Amygdala (tissue), 56 donors: Measurements from ENCODE around the gene C19orf73.
A peak's percentile ranks its signal among the peaks of the same experiment; 100 is the strongest.

Source experiments
- DNase-seq, 56 donors: peaks; one replicate each; lab custom pipeline; 2025; lab: John Stamatoyannopoulos, UW

The C19orf73 gene

GRCh38 chr19:49104229-49104864, 14.6 kb downstream of the C19orf73 start:
- DNase-seq, result no peak

- DNase-seq, result no peak
Observed at GRCh38 chr19:49103331-49104085, 15.4 kb downstream of the C19orf73 start.

- DNase-seq, result no peak
Observed at GRCh38 chr19:49102303-49102702, 16.6 kb downstream of the C19orf73 start.

- no peak for DNase-seq
Observed at GRCh38 chr19:49101160-49101559, 17.8 kb downstream of the C19orf73 start.

- no peak for DNase-seq
Observed at GRCh38 chr19:49098795-49099194, 20.1 kb downstream of the C19orf73 start.

- DNase-seq, result peak in 43 of 56 donors; percentile 13 to 74 (median 42)
Observed at GRCh38 chr19:49097453-49098288, 21.3 kb downstream of the C19orf73 start.

GRCh38 chr19:49094505-49095482, 24.1 kb downstream of the C19orf73 start:
- DNase-seq, result peak in 39 of 56 donors; percentile 3 to 73 (median 34)

GRCh38 chr19:49092686-49093085, 26.3 kb downstream of the C19orf73 start:
- no peak for DNase-seq

GRCh38 chr19:49091391-49092038, 27.4 kb downstream of the C19orf73 start:
- DNase-seq, result no peak

GRCh38 chr19:49086296-49086695, 32.6 kb downstream of the C19orf73 start:
- DNase-seq, result no peak

GRCh38 chr19:49085868-49086232, 33.1 kb downstream of the C19orf73 start:
- peak in 1 of 56 donors; percentile 12 for DNase-seq

- DNase-seq, result peak; percentile 89 to 100 (median 96)
Observed at GRCh38 chr19:49085020-49085867, 33.7 kb downstream of the C19orf73 start, which contains the start of gene SNRNP70. SNRNP70 (plus strand) TSS chr19:49085451; CDS start chr19:49086415, 964 bp downstream.

- DNase-seq, result peak in 1 of 56 donors; percentile 53
Observed at GRCh38 chr19:49084206-49085019, 34.5 kb downstream of the C19orf73 start.

- no peak for DNase-seq
Observed at GRCh38 chr19:49081273-49081672, 37.7 kb downstream of the C19orf73 start.

GRCh38 chr19:49080392-49080791, 38.6 kb downstream of the C19orf73 start:
- DNase-seq, result no peak

- DNase-seq, result peak in 33 of 56 donors; percentile 2 to 73 (median 32)
Observed at GRCh38 chr19:49074869-49075268, 44.1 kb downstream of the C19orf73 start.
